ENCODE data around the gene COBLL1.

DNA sequence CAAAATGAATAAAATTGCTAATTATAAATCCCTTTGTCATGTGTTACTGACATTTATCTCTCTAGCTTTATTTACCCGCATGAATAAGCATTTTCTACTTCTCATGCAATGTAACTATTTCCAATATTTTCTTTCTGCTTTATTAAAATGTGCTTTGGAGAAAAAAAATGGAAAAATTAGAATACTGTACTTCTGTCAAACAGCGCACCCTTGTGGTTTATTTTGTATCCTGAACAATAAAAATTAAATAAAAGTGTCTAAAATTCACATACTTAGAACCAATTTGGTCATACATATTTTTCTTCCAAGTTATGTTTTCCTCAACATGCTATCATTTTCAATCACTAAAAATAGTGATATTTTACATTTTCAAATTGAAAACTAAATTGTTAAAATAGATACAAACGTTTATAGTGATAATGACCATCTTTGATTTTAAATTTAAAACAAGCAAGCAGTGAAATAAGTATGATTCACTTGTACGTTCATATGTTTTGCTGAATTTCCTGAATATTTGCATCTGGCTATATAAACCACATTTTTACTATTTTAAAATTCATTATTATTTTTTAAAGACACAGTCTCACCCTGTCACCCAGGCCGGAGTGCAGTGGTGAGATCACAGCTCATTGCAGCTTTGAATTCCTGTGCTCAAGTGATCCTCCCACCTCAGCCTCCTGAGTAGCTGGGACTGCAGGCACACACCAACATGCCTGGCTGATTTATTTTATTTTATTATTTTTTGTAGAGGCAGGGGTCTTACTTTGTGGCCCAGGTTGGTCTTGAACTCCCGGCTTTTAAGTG, 124.4 kb downstream of the COBLL1 start:
- TF ChIP-seq CTCF (IDR thresholded peaks at IDR 0.05) (peak in 2 of 4 experiments; percentile 37 to 40), POLR2AphosphoS5 (IDR thresholded peaks at IDR 0.05) (no peak)
